ENCODE measurements around the gene MAST4.

DNA sequence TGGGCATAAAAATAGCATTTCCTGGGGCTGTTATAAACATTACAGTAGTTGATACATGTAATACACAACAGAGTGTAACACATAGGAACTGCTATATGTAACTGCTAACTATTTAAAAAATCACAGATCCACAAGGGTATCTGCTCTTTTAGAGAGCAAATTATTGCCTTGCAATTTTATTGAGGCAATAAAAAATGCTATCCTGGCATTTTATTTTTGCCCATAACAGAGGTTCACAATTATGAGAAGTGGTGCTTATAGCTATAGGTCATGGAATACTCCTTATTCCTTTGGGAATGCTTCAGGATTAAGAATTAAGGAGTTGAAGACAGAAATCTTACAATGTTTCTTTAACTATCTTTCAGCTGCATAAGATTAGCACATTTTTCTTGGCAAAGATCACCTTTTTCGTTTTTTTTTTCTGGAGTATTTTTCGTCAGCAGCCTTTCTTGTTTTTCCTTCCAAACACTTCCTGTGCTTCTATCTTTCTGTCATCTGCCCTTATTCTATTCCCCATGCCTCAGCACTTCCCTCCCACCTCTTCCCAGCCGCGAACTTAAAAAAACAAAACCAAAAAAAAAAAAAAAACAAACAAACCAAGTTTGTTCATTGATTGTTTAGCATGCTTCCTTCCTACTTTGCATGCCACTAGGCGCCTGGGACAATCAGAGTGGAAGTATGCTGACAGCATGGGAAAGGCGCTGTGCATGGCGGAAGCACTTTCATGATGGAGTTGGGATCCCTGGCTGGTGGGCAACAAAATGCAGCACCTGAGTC lies 264.2 kb downstream of the MAST4 start:
- TF ChIP-seq POLR2AphosphoS5 (IDR thresholded peaks at IDR 0.05; ENCODE audit: low read depth, low read length): no peak
- TF ChIP-seq, protein P1, sequence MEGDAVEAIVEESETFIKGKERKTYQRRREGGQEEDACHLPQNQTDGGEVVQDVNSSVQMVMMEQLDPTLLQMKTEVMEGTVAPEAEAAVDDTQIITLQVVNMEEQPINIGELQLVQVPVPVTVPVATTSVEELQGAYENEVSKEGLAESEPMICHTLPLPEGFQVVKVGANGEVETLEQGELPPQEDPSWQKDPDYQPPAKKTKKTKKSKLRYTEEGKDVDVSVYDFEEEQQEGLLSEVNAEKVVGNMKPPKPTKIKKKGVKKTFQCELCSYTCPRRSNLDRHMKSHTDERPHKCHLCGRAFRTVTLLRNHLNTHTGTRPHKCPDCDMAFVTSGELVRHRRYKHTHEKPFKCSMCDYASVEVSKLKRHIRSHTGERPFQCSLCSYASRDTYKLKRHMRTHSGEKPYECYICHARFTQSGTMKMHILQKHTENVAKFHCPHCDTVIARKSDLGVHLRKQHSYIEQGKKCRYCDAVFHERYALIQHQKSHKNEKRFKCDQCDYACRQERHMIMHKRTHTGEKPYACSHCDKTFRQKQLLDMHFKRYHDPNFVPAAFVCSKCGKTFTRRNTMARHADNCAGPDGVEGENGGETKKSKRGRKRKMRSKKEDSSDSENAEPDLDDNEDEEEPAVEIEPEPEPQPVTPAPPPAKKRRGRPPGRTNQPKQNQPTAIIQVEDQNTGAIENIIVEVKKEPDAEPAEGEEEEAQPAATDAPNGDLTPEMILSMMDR (IDR thresholded peaks at IDR 0.05; ENCODE audit: control extremely low read depth in 1 of 3, insufficient read depth in 1 of 3, low read depth in 1 of 3, low read length in 3 of 3): no peak
- no peak for TF ChIP-seq POLR2A (IDR thresholded peaks at IDR 0.05; ENCODE audit: control extremely low read depth in 1 of 2, low read depth in 2 of 2, low read length in 2 of 2)
- no peak for TF ChIP-seq HDAC2 (IDR thresholded peaks at IDR 0.05; ENCODE audit: borderline replicate concordance in 1 of 2, low read depth in 2 of 2, low read length in 2 of 2)

All from H1 (cell line).